Activated T-cell treated with anti-CD3 and anti-CD28 coated beads, Interleukin-2, amount 50 U/mL, for 48 hours (primary cell): Measurements from ENCODE around the gene PCTP.

Source experiments
- DNase-seq, 2 experiments: peaks; one replicate each; pipeline ENCODE4 v3.0.0-alpha.2; 2020

The PCTP gene

DNA sequence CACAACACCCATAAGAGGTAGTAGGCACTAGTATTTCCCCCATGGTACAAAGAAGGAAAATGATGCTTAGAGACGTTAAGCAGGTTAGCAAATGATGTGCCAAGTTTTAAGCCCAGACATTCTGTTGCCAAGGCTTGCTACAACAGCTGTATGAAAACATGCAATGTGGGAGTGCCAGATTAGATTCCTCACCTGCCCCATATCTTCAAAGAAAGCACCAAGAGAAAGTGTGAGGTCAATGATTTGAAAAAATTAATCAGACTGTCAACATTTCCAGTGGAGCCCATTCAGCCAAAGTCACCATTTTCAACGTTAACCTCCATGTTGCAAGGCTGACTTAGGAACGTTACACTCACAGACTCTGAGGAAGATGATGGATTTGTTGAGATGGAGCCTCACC lies 61.5 kb downstream of the PCTP start:
- no peak for DNase-seq

DNA sequence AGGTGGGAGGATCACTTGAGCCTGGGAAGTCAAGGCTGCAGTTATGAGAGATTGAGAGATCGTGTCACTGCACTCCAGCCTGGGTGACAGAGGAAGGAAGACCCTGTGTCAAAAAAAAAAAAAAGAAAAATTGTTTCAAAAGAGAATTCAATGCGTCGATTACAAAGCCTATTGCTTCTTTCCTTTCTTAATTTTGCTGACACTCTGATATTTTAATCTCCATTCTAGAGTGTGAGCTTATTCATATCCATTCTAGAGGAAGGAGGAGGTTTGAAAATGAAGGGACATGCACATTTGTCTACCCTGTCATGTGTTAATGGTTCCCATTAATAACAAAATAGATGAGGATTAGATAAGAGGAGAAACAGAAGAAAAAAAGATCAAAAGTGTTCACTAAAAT lies 63.1 kb downstream of the PCTP start:
- no peak for DNase-seq

DNA sequence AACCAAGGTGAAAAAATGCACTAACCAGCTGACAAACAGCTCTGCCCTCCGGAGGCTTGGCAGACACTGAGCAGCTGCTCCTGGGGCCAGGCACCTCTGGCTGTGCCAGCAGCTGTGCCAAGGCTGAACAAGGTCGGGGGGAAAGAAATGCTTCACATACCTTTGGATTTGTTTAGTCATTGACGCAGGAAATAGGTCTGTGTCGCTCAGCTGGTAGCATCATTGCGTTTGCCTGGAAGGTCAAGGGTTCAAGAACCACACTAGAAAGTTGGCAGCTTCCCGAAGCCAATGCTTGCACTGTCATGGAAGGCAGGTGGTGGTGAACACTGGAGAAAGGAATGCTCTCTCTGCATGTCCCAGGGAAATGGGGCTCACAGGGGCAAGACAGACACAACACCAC lies 63.5 kb downstream of the PCTP start:
- no peak for DNase-seq

DNA sequence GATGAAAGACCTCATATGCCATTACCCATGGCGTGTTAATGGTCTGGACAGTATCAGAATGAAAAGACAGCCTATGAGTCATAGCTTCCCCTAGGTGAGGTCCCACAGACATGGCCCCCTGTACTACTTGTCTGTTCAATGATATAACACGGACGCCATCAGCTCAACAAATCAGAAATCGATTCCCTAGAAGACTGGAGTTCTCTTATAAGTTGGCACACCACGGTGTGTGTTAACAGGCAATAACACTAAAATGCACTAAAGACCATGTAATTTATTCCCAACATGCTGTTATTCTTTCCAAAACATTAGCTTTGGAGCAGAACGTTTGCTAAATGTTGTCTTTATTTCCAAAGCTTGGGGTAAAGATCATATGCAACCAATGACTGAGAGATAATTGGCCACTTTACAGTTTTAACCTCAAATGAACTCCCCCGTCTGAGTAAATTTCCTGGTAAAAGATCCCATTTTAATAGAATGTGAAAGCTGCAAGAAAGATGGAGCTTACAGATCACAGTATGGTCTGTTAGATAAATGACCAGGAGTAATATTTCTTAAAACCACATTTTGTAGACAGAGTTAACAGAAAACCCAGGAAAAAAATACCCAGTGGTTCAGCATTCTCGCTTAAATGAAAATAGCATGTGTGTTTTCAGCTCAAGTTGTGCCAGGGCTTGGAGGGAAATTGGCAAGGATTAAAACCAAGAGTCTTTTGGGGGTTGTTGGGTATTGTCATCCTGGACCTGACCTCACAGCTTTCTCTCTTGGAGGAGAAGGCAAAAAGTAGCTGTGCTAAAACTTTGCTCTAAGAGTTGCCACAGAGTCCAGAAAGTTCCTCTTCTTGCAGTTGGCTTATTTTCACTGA lies 65.9 kb downstream of the PCTP start:
- no peak for DNase-seq

DNA sequence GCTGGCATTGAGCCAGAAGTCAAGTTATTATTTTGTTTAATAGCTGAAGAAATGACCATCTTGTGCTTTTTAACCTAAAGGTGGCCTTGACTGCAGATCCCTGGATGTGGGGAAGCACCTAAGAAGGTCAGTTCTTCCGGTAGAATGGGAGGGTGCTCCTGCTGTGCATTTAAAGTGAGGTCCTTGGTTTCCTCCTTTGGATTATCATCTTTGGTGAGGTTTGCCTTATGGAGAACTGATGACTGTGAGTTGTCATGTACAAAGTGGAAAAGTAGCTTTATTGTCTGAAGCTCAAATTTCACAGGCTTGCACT lies 66.5 kb downstream of the PCTP start:
- DNase-seq, result no peak

DNA sequence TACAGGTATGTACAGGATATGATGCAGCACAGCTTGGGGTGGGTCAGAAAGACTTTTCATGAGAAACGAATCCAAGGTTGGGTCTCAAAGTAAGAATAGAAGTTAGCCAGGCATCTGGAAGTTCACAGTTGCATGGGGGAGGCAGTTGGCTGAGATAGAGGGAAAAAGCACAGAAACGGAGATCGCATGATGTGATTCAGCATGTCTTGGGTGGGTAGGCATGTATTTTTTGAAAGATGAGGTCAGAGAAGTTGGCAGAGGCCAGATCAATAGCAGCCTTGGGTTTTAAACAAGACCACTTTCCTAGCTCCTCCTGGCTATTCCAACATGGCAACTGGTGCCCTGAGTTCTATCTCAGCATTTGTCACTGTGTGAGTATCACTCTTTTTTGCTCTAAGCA lies 67.2 kb downstream of the PCTP start:
- DNase-seq, result no peak

DNA sequence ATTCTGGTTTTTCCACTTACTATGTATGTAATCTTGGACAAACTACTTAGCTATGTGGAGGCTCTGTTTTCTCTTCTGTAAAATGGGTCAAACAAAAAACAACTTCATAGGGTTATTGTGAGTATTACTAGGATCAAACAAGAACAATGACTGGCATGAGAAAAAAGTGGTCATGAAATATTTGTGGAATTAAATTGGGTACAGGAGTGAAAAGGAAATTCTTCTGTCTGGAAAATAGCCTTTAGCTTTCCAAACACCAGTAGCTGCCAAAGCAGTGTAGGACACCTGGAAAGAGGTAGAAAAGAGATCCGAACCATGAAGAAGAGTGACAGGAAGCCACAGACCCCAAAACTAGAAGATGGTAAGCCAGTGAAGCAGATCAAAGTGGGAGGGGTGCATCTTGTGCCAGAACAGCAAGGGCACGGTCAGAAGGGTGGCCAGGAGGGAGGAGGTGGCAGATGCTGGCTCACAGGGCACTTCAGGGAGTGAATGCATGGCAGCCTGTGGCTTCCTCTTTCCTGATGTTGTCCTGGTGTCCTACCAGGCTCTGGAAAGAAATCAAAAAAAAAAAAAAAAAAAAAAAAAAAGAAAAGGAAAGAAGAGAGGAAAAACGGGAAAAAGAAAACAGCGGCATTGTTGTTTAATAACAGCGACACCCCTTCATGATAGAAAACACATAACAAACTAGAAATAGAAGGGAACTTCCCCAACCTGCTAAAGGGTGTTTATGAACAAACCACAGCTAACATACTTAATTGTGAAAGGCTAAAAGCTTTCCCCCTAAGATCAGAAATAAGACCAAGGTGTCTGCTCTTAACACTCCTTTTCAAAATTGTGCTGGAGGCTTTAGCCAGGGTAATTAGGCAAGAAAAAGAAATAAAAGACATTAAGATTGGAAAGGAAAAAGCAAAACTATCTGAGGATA lies 67.9 kb downstream of the PCTP start:
- no peak for DNase-seq

DNA sequence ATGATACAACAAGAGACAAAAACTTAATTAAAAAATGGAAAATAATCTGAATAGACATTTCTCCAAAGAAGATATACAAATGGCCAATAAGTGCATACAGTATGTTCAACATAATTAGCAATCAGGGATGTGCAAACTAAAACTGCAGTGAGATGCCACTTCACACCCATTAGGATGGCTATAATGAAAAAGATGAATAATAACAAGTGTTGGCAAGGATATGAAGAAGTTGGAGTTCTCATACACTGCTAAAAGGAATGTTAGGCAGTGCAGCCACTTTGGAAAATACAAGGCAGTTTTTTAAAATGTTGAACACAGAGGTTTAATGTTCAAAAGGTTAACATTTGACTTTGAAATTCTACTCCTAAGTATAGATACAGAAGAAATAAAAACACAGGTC lies 69.8 kb downstream of the PCTP start:
- DNase-seq, result no peak

DNA sequence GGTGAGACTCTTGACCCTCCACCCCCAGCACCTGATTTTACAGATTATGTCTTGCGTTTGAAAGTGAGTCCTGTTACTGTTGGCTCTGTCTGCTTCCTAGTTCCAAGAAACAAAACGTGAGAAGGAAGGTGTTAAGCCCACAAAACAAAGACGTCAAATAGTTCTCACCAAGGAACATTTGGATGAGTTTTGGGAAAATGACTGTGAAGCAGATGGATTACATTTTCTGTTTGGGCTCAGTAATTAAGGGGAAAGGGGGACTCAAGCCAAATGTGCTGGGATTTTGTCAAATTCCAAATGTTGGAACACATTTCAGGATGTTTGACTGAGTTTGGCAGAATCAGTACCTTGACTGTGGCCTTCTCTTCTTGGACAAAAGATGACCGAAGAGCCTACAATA lies 71.2 kb downstream of the PCTP start:
- DNase-seq, result no peak

DNA sequence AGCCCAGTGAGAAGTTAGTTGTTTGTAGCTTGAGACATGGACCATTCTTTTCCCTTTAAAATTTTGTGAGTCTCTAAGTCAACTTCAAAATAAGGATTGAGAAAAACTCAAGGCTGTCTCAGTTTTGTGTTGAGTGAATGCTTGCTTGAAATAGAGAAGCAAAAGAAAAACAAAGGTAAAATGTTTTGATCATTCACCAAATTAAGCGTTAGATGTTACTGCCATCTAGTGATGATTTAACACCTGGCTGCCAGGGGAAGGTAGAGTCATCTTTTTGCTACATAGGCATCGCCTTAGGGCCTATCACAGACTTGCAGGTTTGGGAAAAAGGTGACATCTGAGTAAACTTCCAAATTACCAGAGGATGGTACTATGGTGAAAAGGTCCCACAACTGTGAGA lies 74.4 kb downstream of the PCTP start:
- no peak for DNase-seq
